Right lobe of liver (tissue), 4 donors: ENCODE results near the gene ITGAD.

Experiments used
- CTCF ChIP-seq, 4 donors: fragments of 200-600 bp in 3 of 4; fragments of 450-650 bp in 1 of 4; IDR thresholded peaks; one replicate each; pipeline versions ENCODE4 v1.5.1 to v1.8.0; 2016 to 2022; ENCODE audit warnings: antibody characterized with exemption in 4 of 4, mild to moderate bottlenecking in 2 of 4
- POLR2A ChIP-seq: fragments of 450-650 bp; IDR thresholded peaks from one replicate; pipeline ENCODE4 v1.6.1; 2017; ENCODE audit warnings: antibody characterized with exemption, mild to moderate bottlenecking
- donor health status: DM: no; HTN: no; CAD: no.
- donor health status: DM: no; HTN: no; CAD: no.
- donor health status: DM: no; HTN: yes; CAD: no.

- TF ChIP-seq CTCF (IDR thresholded peaks at IDR 0.05) (no peak), POLR2A (no peak)
Measured at GRCh38 chr16:31375231-31375630, 17.9 kb upstream of the ITGAD start.
